Cardiac fibroblast (primary cell): ENCODE measurements around the gene SORCS3.

Experiments
- DNase-seq, 2 donors: peaks; one replicate each; pipeline versions ENCODE4 v3.0.0 to v3.0.0-alpha.2; 2010; ENCODE audit warnings: low read depth in 2 of 2
- H3K4me3 ChIP-seq, 2 donors: replicated peaks in 1 of 2; 1 replicate in 1 of 2; 2 replicates in 1 of 2; pipeline ENCODE4 v1.5.1; 2011; ENCODE audit warnings: low read depth in 2 of 2, low read length in 2 of 2, mild to moderate bottlenecking in 2 of 2, moderate library complexity in 1 of 2
- TF ChIP-seq, protein P1 (sequence below): IDR thresholded peaks from one replicate; pipeline ENCODE4 v1.5.1; 2011; ENCODE audit warnings: low read depth, mild to moderate bottlenecking, low read length, inconsistent platforms

Gene SORCS3

DNA sequence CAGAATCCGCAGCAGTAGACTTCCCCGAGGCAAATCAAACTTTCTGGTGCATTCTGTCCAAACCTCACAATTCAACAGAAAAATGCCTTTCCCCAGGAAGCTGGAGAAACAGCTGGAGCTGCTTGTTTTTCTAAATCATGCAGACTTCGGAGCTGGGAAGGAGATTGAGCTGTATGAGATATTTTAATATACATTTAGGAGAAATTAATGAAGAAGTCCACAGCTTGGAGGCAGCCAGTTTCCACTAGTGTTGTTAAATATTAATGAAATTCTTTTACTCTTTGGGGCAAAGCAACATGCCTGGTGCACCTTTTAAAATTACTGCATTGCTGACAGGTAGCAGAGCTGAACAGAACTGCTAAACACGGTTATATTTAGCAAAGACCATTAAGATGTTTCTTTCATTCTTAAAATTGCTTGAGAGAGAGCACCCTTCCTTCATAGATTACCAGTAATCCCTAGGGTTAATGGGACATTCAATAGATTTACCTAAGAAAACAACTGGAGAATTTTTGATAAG is 566.4 kb downstream of the SORCS3 start:
- no peak overlapping the region for H3K4me3 ChIP-seq
- no peak for DNase-seq
- TF ChIP-seq, protein P1, sequence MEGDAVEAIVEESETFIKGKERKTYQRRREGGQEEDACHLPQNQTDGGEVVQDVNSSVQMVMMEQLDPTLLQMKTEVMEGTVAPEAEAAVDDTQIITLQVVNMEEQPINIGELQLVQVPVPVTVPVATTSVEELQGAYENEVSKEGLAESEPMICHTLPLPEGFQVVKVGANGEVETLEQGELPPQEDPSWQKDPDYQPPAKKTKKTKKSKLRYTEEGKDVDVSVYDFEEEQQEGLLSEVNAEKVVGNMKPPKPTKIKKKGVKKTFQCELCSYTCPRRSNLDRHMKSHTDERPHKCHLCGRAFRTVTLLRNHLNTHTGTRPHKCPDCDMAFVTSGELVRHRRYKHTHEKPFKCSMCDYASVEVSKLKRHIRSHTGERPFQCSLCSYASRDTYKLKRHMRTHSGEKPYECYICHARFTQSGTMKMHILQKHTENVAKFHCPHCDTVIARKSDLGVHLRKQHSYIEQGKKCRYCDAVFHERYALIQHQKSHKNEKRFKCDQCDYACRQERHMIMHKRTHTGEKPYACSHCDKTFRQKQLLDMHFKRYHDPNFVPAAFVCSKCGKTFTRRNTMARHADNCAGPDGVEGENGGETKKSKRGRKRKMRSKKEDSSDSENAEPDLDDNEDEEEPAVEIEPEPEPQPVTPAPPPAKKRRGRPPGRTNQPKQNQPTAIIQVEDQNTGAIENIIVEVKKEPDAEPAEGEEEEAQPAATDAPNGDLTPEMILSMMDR = no peak

GRCh38 chr10:105210546-105210945 is 569.5 kb downstream of the SORCS3 start:
- DNase-seq = no peak
- TF ChIP-seq, protein P1 = no peak

GRCh38 chr10:105237685-105238084 is 596.6 kb downstream of the SORCS3 start:
- DNase-seq = no peak
- TF ChIP-seq, protein P1 = no peak
- H3K4me3 ChIP-seq = no peak overlapping the region

More at GRCh38 chr10:105210546-105210945, 569.5 kb downstream of the SORCS3 start:
- no peak overlapping the region for H3K4me3 ChIP-seq

DNA sequence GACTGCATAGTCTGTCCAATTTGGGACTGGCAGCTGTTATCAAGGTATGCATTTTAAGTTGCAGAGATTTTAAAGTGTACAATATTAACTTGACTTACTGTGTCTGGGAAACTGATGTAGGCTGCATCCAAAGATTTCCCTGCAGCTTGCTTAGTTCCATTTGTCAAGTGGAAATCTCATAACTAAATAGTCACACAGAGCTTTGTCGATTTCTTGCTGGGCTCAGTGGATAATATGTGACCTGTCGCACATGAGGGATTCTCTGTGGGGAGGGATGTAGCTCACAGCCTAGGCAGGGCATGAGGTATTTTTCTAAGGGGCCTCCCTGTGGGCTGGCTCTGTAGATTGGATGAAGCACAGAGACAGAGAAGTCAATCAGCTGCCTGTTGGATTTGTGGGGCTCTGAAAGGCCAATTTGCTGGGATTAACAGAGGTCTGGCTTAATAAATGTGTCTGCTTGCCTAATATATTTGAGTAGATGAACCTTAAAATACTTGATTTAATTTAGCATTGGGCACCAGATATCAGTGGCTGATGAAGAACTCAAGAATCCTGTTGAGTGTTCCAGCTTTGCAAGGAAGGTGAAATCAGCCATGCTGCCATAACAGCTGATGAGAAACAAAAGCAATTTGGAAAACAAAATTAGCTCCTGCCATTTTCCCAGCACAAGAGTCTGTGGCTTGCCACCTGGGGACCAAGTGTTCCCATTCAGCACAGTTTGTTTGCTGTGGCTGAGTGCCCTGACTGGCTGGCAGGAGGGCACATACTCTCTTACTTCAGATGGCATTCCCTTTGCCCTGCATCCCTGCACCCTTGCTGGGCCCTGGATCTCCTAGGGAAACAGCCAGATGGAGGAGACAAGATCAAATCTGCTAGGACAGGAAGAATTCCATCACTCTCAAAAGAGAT is 598.5 kb downstream of the SORCS3 start:
- no peak overlapping the region for H3K4me3 ChIP-seq
- no peak for DNase-seq
- TF ChIP-seq, protein P1 = no peak

DNA sequence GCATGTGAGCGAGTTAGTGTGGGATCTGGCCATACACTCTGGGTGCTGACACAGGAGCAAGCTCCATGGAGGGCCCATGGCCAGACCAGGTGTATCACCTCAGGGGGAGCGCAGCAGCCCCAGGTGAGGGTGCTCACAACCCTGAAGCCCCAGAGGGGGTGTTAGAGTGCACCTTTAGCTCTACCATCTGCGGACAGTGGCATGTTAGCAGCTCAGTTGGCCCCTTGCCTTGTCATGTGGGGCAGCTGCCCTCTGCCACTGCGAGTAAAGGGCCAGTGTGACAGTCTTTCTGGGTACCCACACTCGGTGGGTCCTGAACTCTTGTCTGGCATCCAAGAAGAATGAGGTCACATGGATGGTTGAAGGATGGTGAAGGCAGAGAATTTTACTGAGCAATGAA is 600.2 kb downstream of the SORCS3 start:
- H3K4me3 ChIP-seq = no peak overlapping the region
- TF ChIP-seq, protein P1 = no peak
- DNase-seq = no peak

DNA sequence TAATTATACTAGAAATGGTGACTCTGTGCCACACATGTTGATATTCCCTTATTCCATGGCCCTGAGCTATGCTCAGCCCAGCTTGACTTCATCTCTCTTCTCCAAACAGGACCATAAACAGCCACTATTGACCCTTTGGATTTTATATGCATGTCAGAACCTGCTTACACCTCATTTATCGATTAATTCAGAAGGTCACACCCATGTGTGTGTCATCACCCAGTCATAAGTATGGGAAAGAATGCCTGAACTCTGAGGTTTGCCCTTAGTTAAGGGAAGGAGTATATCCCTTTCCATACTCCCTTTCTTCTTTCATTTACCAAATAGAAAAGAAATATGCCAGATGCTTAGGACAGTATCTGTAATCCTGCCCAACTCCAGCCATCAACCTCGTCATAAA is 602.3 kb downstream of the SORCS3 start:
- TF ChIP-seq, protein P1 = no peak
- no peak overlapping the region for H3K4me3 ChIP-seq
- DNase-seq = no peak
